Loucy (cell line): ENCODE data around the gene ATRNL1.

Experiments used
- CTCF ChIP-seq: fragments of 200-600 bp; sonication (generic); conservative IDR thresholded peaks from 2 replicates; pipeline ENCODE4 v1.5.1; 2014; ENCODE audit warnings: mild to moderate bottlenecking, antibody characterized with exemption, low read length
- EZH2phosphoT487 ChIP-seq: fragments of 200-600 bp; IDR thresholded peaks from 2 replicates; pipeline ENCODE4 v1.6.1; 2018; ENCODE audit warnings: antibody characterized with exemption, mild to moderate bottlenecking, moderate library complexity, borderline replicate concordance

GRCh38 chr10:115866691-115867090, 773.5 kb downstream of the ATRNL1 start:
- TF ChIP-seq CTCF = no peak
- TF ChIP-seq EZH2phosphoT487 = no peak
